Liver (tissue), 9 donors: ENCODE measurements around the gene PARN. TPM values are rescaled to one million over a fixed set of nuclear protein-coding genes. Genes with fewer than 3 reads are reported as not detected.

Experiments used
- DNase-seq: peaks from one replicate; pipeline ENCODE4 v3.0.0-alpha.2; 2017; ENCODE audit warnings: low spot score
- H3K27ac ChIP-seq, 2 donors: one replicate each; pipeline ENCODE4 v1.7.0; 2013; ENCODE audit warnings: inconsistent platforms in 2 of 2, low read length in 2 of 2, control low read depth in 1 of 2, low read depth in 1 of 2, mild to moderate bottlenecking in 1 of 2
- H3K27me3 ChIP-seq, 4 donors: one replicate each; pipeline versions ENCODE4 v1.6.1 to v1.7.0; 2013; ENCODE audit warnings: low read length in 3 of 4, inconsistent platforms in 1 of 4, mild to moderate bottlenecking in 1 of 4, moderate library complexity in 1 of 4; ENCODE audit not compliant: control insufficient read depth in 4 of 4, insufficient read depth in 4 of 4
- H3K36me3 ChIP-seq, 4 donors: one replicate each; pipeline versions ENCODE4 v1.6.1 to v1.7.0; 2013; ENCODE audit warnings: low read length in 3 of 4, mild to moderate bottlenecking in 3 of 4, low read depth in 1 of 4, moderate library complexity in 1 of 4; ENCODE audit not compliant: control insufficient read depth in 4 of 4, insufficient read depth in 3 of 4
- H3K4me1 ChIP-seq, 4 donors: one replicate each; pipeline versions ENCODE4 v1.6.1 to v1.7.0; 2013; ENCODE audit warnings: low read length in 3 of 4, mild to moderate bottlenecking in 3 of 4, moderate library complexity in 1 of 4; ENCODE audit not compliant: control insufficient read depth in 4 of 4, insufficient read depth in 4 of 4
- H3K4me3 ChIP-seq, 3 donors: one replicate each; pipeline versions ENCODE4 v1.6.1 to v1.7.0; 2013; ENCODE audit warnings: low read length in 3 of 3, control low read depth in 1 of 3, low read depth in 1 of 3, mild to moderate bottlenecking in 1 of 3
- H3K9ac ChIP-seq, 2 donors: one replicate each; pipeline ENCODE4 v1.7.0; 2013; ENCODE audit warnings: low read length in 2 of 2, mild to moderate bottlenecking in 2 of 2, moderate library complexity in 2 of 2, control low read depth in 1 of 2, low read depth in 1 of 2
- H3K9me3 ChIP-seq, 4 donors: one replicate each; pipeline versions ENCODE4 v1.6.1 to v1.7.0; 2013; ENCODE audit warnings: low read length in 3 of 4; ENCODE audit not compliant: control insufficient read depth in 4 of 4
- ATF3 ChIP-seq: IDR thresholded peaks from 2 replicates; pipeline ENCODE4 v1.6.1; 2016; ENCODE audit warnings: antibody characterized with exemption
- EGR1 ChIP-seq, 2 donors: IDR thresholded peaks; 2 replicates each; pipeline ENCODE4 v1.6.1; 2016 to 2018; ENCODE audit warnings: antibody characterized with exemption in 2 of 2, low read depth in 2 of 2
- FOXA1 ChIP-seq: IDR thresholded peaks from 2 replicates; pipeline ENCODE4 v1.6.1; 2016; ENCODE audit warnings: antibody characterized with exemption
- FOXA2 ChIP-seq: IDR thresholded peaks from 2 replicates; pipeline ENCODE4 v1.6.1; 2016; ENCODE audit warnings: antibody characterized with exemption
- GABPA ChIP-seq, 2 donors: IDR thresholded peaks in 1 of 2; conservative IDR thresholded peaks in 1 of 2; 2 replicates each; pipeline ENCODE4 v1.6.1; 2016; ENCODE audit warnings: antibody characterized with exemption in 2 of 2, mild to moderate bottlenecking in 1 of 2, moderate library complexity in 1 of 2
- HNF4A ChIP-seq, 2 donors: conservative IDR thresholded peaks; 2 replicates each; pipeline ENCODE4 v1.6.1; 2016; ENCODE audit warnings: antibody characterized with exemption in 2 of 2, mild to moderate bottlenecking in 2 of 2
- HNF4G ChIP-seq: IDR thresholded peaks from 2 replicates; pipeline ENCODE4 v1.6.1; 2016; ENCODE audit warnings: antibody characterized with exemption
- JUND ChIP-seq, 2 donors: IDR thresholded peaks; 2 replicates each; pipeline ENCODE4 v1.6.1; 2016; ENCODE audit warnings: antibody characterized with exemption in 2 of 2
- NR2F2 ChIP-seq: IDR thresholded peaks from 2 replicates; pipeline ENCODE4 v1.6.1; 2016; ENCODE audit warnings: antibody characterized with exemption
- RAD21 ChIP-seq, 2 donors: IDR thresholded peaks; 2 replicates each; pipeline ENCODE4 v1.6.1; 2016; ENCODE audit warnings: antibody characterized with exemption in 2 of 2, mild to moderate bottlenecking in 2 of 2
- RXRA ChIP-seq, 2 donors: IDR thresholded peaks; 2 replicates each; pipeline ENCODE4 v1.6.1; 2017 to 2018; ENCODE audit warnings: antibody characterized with exemption in 2 of 2, mild to moderate bottlenecking in 1 of 2
- SP1 ChIP-seq: IDR thresholded peaks from 2 replicates; pipeline ENCODE4 v1.6.1; 2018; ENCODE audit warnings: antibody characterized with exemption, mild to moderate bottlenecking
- TAF1 ChIP-seq: conservative IDR thresholded peaks from 2 replicates; pipeline ENCODE4 v1.6.1; 2016; ENCODE audit warnings: antibody characterized with exemption, mild to moderate bottlenecking
- YY1 ChIP-seq: IDR thresholded peaks from 2 replicates; pipeline ENCODE4 v1.6.1; 2016; ENCODE audit warnings: antibody characterized with exemption, mild to moderate bottlenecking
- ZBTB33 ChIP-seq: IDR thresholded peaks from 2 replicates; pipeline ENCODE4 v1.6.1; 2016; ENCODE audit warnings: antibody characterized with exemption
- WGBS: extraction: QIAGEN DNeasy Blood & Tissue Kit; methylation state at CpG from one replicate; pipeline ENCODE4 v1.1.7; 2013; 5-methylcytosine and 5-hydroxymethylcytosine counted together
- polyA plus RNA-seq, 2 donors: library from polyadenylated mRNA; stranded (reverse) in 1 of 2; unstranded in 1 of 2; fragments of 200-250 nt in 1 of 2; fragments of >200 nt in 1 of 2; fragmentation: Nextera tagmentation in 1 of 2; extraction: Ambion mirVana in 1 of 2; gene quantifications; one replicate each; pipeline versions ENCODE4 v1.2.1 to v1.2.3, GENCODE V29; 2013 to 2015
- total RNA-seq, 2 donors: library from RNA; depleted of rRNA; stranded (reverse); fragments of >200 nt; gene quantifications; one replicate each; pipeline ENCODE4 v1.2.3, GENCODE V29; 2014
- TF ChIP-seq, protein P1 (sequence below): fragments of 150-350 bp; IDR thresholded peaks from 2 replicates; pipeline ENCODE4 v1.5.1; 2017; ENCODE audit warnings: improper control_type of control experiment, low read depth, low read length; ENCODE audit not compliant: missing input control
- TF ChIP-seq, protein P2 (sequence below): IDR thresholded peaks from 2 replicates; pipeline ENCODE4 v1.6.1; 2016; ENCODE audit warnings: antibody characterized with exemption, mild to moderate bottlenecking
- TF ChIP-seq, protein P3 (sequence below): IDR thresholded peaks from 2 replicates; pipeline ENCODE4 v1.6.1; 2016; ENCODE audit warnings: antibody characterized with exemption
- donor health status: healthy.
- donor health status: healthy.
- donor health status: healthy.
- donor health status: healthy.
- donor health status: healthy.

PARN gene
- total and polyA plus RNA-seq, 4 donors: 7.9 to 19.7 (median 9.7) TPM

GRCh38 chr16:14539156-14539555, 90.9 kb downstream of the PARN start:
- Histone ChIP-seq H3K27ac (no peak overlapping the region), H3K27me3 (no peaks in the 10 kb centered on the region), H3K9ac (no peak overlapping the region), H3K4me3 (no peak overlapping the region), H3K36me3 (no peaks in the 10 kb centered on the region), H3K4me1 (no peaks in the 10 kb centered on the region), H3K9me3 (peaks cover 0 to 1% (median 0%) of the 10 kb centered on the region in 4 donors)
- WGBS: 98% methylated on average over 5 of the region's 5 CpGs
- TF ChIP-seq FOXA1 (no peak), FOXA2 (no peak), TAF1 (no peak), RXRA (IDR thresholded peaks at IDR 0.05) (no peak), JUND (IDR thresholded peaks at IDR 0.05) (no peak), HNF4G (no peak), SP1 (no peak), ZBTB33 (no peak), ATF3 (no peak), NR2F2 (no peak), EGR1 (IDR thresholded peaks at IDR 0.05; ENCODE audit: low read depth in 2 of 2) (no peak), RAD21 (IDR thresholded peaks at IDR 0.05) (no peak), HNF4A (conservative IDR thresholded peaks at IDR 0.05) (no peak), YY1 (no peak), GABPA (IDR thresholded peaks at IDR 0.05 in 1 of 2, conservative IDR thresholded peaks at IDR 0.05 in 1 of 2) (no peak)
- TF ChIP-seq, protein P1, sequence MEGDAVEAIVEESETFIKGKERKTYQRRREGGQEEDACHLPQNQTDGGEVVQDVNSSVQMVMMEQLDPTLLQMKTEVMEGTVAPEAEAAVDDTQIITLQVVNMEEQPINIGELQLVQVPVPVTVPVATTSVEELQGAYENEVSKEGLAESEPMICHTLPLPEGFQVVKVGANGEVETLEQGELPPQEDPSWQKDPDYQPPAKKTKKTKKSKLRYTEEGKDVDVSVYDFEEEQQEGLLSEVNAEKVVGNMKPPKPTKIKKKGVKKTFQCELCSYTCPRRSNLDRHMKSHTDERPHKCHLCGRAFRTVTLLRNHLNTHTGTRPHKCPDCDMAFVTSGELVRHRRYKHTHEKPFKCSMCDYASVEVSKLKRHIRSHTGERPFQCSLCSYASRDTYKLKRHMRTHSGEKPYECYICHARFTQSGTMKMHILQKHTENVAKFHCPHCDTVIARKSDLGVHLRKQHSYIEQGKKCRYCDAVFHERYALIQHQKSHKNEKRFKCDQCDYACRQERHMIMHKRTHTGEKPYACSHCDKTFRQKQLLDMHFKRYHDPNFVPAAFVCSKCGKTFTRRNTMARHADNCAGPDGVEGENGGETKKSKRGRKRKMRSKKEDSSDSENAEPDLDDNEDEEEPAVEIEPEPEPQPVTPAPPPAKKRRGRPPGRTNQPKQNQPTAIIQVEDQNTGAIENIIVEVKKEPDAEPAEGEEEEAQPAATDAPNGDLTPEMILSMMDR: no peak
- TF ChIP-seq, protein P2, sequence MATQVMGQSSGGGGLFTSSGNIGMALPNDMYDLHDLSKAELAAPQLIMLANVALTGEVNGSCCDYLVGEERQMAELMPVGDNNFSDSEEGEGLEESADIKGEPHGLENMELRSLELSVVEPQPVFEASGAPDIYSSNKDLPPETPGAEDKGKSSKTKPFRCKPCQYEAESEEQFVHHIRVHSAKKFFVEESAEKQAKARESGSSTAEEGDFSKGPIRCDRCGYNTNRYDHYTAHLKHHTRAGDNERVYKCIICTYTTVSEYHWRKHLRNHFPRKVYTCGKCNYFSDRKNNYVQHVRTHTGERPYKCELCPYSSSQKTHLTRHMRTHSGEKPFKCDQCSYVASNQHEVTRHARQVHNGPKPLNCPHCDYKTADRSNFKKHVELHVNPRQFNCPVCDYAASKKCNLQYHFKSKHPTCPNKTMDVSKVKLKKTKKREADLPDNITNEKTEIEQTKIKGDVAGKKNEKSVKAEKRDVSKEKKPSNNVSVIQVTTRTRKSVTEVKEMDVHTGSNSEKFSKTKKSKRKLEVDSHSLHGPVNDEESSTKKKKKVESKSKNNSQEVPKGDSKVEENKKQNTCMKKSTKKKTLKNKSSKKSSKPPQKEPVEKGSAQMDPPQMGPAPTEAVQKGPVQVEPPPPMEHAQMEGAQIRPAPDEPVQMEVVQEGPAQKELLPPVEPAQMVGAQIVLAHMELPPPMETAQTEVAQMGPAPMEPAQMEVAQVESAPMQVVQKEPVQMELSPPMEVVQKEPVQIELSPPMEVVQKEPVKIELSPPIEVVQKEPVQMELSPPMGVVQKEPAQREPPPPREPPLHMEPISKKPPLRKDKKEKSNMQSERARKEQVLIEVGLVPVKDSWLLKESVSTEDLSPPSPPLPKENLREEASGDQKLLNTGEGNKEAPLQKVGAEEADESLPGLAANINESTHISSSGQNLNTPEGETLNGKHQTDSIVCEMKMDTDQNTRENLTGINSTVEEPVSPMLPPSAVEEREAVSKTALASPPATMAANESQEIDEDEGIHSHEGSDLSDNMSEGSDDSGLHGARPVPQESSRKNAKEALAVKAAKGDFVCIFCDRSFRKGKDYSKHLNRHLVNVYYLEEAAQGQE: no peak
- TF ChIP-seq, protein P3, sequence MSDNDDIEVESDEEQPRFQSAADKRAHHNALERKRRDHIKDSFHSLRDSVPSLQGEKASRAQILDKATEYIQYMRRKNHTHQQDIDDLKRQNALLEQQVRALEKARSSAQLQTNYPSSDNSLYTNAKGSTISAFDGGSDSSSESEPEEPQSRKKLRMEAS: no peak
- DNase-seq: no peak
